GM18526 (cell line): Measurements from ENCODE around the gene GPR107.
A peak's percentile ranks its signal among the peaks of the same experiment; 100 is the strongest.

Source experiments
- POLR2A ChIP-seq: IDR thresholded peaks from 3 replicates; pipeline ENCODE4 v1.6.1; 2011; ENCODE audit not compliant: insufficient read length; ENCODE audit errors: extremely low read depth

Gene GPR107

DNA sequence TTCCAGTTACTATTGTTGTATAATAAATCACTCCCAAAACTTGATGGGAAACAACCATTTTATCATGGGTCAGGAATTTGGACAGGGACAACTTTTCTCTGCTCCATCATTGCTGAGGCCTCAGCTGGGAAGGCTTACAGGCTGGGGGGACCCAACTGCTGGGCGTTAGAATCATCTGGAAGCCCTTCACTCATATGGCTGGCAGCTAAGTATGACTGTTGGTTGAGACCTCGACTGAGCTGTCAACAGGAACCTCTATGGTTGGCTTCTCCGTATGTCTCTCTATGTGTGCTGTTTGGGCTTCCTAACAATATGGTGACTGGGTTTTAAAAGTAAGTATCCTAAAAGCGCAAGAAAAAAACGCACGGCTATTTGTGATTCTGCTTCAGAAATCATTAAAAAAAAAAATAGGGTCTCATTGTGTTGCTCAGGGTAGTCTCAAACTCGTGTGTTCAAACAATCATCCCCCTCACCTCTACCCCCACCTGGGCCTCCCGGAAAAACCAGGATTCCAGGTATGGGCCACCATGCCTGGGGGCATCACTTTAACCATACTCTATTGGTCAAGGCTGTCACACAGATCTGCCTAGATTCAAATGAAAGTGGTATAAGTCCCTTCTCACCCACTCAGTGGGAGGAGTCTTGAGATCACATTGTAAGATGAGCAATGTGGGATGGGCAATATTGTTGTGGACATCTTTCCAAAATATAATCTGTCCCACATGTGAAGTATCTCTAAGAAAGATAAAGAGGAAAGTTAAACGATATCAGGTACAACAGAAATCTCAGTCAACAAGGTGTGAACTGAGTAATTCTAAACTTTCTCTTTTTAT lies 26.0 kb upstream of the GPR107 start:
- no peak for TF ChIP-seq POLR2A

DNA sequence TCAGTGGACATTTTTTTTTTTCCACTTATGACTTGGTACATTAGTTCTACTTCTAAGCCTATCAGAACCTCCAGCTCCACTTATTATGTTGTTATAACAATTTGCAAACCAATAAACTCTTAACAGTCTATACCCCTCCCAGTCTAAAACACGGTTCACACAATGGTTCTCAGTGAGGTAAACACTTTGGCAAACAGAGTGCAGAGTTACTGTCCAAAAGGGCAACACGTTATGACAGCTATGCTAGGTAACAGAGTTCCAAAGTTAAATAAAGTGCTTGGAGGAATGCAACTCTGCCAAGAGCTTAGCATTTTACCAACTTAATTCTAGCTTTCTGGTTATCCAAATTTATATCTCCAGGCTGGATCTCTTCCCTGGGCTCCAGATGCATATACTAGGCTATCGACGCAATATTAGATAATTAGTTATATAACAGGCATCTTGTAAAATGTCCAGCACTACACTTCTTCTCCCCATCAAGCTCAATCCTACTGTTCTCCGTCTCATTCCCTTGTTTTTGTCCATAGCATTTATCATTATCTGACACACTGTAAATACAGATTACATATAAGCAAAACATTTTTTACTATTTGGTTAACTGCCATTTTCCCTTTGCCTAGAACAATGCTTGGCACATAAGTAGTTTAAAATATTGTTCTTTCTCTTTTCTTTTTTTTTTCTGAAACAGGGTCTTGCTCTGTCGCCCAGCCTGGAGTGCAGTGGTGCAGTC lies 25.0 kb upstream of the GPR107 start:
- no peak for TF ChIP-seq POLR2A

DNA sequence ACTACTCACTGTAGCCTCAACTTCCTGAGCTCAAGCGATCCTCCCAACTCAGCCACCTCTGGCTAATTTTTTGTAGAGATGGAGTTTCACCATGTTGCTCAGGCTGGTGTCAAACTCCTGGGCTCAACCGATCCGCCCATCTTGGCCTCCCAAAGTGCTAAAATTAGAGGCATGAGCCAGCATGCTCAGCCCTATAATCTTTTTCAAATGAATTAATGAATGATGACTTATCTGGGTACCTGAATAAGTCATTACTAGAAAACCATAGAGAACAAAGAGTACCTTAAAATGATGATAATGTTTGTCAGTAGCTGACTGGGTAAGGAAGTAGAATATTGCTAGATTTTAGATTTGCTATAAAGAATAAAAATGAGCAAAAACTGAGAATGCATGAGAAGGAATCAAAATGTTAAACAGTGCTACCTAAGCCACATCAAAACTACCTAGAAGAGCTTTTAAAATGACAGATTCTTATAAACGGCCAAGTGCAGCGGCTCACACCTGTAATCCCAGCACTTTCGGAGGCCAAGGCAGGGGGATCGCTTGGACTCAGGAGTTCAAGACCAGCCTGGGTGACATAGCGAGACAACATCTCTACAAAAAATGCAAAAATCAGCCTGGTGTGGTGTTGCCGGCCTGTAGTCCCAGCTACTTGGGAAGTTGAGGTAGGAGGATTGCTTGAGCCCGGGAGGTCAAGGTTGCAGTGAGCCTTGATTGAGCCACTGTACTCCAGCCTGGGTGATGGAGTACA lies 24.3 kb upstream of the GPR107 start:
- TF ChIP-seq POLR2A: no peak

DNA sequence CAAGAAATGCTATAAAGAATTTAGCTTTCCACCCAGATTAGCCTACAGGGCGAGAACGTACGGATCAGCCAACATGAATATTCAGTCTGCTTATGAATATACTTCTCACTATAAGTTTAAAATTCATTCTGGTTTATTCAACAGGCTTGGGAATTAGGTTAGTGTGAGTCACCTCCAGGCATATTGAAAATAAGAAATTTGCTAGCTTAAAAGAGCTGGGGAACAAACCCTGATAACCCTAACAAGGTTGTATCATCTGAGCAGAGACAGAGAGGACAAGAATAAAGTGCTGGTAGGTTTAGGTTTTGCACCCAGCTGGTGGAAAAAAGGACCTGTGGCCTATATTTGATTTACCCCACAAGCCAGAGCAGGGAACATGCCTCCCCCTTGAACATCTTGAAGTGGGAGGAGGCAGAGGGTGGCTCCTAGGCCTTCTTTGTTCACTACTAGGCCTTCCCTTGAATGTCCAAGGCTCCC lies 23.0 kb upstream of the GPR107 start:
- no peak for TF ChIP-seq POLR2A

DNA sequence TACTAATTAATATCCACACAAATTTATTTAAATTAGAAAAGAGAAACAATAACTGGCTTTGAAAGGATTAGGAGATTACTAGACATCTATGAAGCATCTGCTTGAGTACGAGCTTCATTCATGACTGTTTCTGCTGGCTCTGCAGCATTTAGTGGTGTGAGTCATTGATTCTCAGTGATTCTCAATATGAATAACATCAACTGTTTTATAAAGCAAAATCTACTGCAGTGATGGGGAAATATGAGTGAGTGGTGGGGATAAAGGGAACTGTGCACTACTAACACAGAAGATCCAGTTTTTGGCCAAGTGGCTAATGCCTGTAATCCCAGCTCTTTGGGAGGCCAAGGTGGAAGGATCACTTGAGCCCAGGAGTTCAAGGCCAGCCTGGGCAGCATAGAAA lies 19.1 kb upstream of the GPR107 start:
- no peak for TF ChIP-seq POLR2A

DNA sequence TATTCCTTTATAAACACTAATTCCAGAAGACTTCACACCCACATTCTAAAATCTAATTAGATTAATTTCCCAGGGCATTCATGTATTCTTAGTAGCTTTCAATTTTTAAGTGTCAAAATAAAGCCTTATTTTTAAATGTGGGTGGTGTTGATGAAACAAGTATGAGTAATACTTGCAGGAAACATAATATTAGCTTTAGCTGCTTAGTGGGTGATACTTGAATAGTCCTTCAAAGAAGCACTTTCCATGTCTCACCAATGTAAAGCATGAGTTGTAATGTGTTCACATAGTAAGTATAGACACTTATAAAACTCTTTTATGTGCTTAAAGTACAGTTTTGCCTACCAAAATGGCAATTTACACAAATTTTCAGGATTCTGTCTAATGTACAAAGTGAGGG lies 17.6 kb upstream of the GPR107 start:
- TF ChIP-seq POLR2A: no peak

DNA sequence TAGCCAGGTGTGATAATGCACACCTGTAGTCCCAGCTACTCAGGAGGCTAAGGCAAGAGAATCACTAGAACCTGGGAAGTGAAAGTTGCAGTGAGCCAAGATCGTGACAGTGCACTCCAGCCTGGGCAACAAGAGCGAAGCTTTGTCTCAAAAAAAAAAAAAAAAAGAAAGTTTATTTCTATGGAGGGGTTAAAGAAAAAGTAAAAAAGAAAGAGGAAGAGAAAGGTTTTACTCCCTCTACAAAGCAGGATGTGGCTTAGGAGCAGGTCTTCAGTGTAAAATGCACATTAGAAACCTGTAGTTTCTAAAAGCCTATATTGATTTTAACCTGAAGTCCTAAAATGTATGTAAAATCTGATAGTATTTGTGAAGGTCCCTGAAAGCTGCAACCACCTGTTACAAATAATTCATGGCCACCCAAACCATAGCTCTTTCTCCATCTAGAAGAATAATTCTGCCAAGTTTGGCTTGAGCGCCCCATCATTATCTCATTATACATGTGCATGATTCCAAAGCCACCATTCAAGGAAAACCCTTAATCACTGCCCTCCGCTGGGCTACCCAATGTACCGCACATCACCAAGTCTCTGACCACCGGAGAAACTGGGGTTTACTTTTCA lies 14.1 kb upstream of the GPR107 start:
- TF ChIP-seq POLR2A: no peak

DNA sequence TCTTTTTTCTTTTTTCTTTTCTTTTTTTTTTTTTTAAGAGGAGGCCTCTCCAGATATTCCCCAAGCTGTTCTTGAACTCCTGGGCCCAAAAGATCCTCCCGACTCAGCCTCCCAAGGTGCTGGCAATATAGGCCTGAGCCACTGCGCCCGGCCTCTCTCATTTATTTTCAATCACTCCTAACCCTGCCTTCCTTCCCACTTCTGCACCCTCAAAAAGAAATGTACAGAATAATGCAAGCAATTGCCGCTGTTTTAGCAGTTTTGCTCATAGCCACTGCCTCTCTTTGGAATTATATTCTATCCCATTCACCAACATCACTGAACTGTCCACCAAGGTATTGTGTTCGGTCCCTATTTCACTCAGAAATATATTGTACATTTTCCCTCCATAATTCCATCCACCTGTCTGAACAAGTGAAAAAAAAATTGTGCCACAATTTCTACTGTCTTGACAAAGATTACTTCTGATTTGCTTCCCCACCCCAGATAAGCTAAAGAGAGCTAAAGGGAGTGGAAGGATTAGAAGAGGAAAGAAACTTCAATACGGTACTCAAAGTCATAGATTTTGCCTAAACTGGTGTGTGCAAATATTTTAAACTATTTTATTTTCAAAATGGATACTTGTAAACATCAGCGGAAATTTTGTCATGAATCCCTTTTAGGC lies 12.6 kb upstream of the GPR107 start:
- no peak for TF ChIP-seq POLR2A

DNA sequence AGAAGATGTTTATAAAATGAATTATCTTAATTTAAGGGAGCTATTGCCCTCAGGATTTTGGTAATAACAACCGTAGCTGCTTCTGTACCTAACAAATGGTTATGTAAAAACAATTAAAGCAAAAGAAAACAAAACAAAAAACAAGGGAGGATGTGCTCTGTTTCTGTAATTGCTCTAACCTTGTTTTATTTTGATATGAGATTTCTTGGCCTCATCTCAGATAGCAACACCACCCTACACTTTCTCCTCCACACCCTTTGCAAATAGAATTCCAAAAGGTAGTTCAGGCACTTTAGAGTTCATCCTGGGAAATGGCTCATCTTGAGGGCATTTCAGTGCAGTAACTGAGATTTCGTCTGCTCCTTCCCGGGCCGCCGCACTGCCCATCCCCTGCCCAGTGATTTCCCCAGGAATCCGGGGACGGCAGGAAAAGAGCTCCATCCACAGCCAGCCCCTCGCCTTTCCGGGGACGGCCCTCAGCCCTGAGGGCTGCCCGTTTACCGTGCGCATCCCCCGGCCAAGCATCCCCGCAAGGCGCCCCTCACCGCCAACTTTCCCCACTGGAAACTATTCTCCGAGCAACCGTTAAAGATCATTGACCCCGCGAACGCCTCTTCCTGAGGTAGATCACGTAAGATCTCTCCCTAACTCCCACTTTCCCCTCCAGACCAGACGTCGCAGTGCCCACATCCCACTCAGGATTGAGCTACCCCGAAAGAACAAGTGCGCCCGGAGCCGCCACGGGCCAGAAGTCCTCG lies 11.9 kb upstream of the GPR107 start:
- TF ChIP-seq POLR2A: no peak

DNA sequence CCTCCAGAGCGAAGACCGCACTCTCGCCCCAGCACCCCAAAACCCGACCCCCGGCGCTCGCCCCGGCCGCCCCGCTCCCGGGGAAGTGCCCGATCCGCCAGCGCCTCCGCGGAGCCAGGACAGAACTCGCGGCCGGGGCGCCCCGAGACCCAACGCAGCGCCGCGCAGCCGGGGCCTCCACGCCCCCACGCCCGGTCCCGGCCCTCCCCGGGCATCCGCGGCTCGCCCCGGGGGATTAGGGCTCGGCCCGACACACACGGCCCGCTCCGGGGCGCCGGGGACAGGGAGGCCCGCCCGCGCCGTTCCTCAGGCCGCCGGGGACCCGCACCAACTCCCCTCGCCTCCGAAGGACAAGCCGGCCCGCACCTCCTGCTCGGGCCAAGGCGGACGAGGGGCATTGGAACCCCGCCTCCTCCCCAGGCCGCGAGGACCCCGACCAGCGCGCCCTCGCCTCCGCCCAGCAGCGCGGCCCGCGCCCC lies 11.3 kb upstream of the GPR107 start:
- TF ChIP-seq POLR2A: no peak

DNA sequence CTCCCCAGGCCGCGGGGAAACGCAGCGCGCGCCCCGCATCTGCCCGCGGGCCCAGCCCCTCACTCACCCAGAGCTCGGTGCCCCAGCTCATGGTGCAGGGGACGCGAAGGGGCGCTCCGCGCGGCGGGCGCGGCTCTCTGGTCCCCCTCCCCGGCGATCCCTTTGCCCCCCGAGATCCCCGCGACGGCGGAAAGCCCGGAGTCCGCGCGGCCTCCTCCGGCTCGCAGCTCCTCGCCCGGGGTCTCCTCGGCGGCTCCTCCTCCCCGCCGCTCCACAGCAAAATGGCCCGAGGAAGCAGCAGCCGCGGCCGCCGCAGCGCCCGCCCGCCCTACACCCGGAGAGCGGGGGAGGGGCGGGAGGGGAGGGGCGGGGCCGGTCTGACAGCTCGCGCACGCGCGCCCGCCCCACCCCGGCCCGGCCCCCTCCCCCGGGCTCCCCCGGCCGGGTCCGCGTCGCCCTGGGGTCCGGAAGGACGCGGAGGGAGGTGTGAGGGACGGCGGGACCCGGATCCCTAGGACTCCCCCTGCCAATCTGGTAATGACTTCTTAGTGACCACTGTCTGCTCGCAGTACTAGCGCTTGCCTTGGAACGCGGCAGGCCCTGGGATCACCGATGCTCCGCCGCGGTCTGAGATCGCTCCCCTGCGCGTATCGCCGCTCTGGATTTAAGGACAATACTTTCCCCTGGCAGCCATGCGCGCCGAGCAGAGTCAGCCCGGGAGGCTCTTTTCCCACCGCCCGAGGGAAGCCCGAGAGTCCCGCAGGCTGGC lies 10.6 kb upstream of the GPR107 start, which contains the start of gene FNBP1:
TSS of gene FNBP1 (minus strand) at position 305 of the 769 bp plus-strand sequence. CDS start at position 91, 214 bp downstream.
- TF ChIP-seq POLR2A: peak; percentile 88

DNA sequence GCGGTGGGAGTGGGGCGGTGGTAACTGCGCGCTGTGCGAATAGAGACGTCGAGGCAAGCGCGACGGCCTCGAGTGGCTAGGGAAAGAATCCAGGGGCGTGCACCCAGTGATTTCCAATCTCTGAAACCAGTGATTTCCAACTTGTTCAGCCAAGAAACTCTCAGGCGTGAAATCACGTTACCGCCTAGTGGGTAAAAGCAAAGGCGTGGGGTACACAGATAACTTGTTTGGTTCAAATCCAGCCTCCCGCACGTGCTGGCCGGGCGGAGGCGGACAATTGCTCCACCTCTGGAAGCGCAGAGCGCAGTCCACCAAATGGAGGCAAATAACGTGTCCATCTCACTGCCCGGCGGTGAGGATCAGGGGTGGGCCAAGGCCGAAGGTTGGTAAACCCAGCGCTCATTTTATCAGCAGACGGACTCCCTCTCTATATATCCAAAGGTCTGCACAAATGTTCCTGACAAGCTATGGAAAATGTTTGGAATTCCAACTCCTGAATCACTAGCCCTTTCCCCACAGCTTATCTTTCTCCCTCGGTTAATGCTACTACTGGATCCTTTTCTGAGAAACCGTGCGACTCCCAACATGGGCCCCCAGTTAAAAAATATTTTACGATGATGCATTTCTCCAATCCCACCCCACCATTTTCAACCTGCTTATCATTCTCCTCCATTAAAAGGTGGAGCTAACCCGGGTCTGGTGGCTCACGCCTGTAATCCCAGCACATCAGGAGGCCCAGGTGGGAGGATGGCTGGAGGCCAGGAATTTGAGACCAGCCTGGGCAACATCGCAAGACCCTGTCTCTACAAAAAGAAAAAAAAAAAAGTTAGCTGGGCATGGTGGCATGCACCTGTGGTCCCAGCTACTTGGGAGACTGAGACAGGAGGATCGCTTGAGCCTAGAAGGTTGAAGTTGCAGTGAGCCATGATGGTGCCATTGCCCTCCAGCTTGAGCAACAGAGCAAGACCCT lies 9.8 kb upstream of the GPR107 start:
- TF ChIP-seq POLR2A: no peak
